Measurements from ENCODE around the gene C19orf25.

DNA sequence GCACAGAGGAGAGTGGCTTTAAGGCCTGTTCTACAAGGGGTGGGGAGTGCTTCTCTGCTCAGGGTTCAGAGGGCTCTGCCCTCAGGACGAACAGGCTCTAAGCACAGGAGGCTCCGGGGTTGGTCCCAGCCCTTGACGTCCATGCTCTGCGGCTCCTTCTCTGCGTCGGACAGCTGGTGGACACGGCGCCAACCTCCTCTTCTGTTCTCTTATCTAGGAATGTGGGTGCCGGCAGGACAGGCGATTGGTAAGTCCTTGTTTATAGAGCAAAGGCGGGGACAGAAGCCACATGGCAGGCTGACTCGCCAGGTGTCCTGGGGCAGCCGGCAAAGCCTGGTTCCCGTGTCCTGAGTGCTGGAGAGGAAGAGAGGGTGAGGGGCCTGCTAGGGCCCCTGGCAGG, 49.3 kb downstream of the C19orf25 start:
- TF ChIP-seq, protein P1, sequence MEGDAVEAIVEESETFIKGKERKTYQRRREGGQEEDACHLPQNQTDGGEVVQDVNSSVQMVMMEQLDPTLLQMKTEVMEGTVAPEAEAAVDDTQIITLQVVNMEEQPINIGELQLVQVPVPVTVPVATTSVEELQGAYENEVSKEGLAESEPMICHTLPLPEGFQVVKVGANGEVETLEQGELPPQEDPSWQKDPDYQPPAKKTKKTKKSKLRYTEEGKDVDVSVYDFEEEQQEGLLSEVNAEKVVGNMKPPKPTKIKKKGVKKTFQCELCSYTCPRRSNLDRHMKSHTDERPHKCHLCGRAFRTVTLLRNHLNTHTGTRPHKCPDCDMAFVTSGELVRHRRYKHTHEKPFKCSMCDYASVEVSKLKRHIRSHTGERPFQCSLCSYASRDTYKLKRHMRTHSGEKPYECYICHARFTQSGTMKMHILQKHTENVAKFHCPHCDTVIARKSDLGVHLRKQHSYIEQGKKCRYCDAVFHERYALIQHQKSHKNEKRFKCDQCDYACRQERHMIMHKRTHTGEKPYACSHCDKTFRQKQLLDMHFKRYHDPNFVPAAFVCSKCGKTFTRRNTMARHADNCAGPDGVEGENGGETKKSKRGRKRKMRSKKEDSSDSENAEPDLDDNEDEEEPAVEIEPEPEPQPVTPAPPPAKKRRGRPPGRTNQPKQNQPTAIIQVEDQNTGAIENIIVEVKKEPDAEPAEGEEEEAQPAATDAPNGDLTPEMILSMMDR (conservative IDR thresholded peaks at IDR 0.05): no peak
- TF ChIP-seq ZFX (IDR thresholded peaks at IDR 0.05): no peak
